K562 (cell line): ENCODE data around the gene RHOF. TPM values are rescaled to one million over a fixed set of nuclear protein-coding genes. Genes with fewer than 3 reads are reported as not detected.
A peak's percentile ranks its signal among the peaks of the same experiment; 100 is the strongest.

Experiments used
- ATAC-seq: fragments of 200-7000 bp; cut with Tn5 transposase; 3 replicates; pipeline ENCODE4 v1.9.1; 2020; ENCODE audit warnings: moderate library complexity
- BruUV-seq: library from RNA; stranded (reverse); fragments of 400-500 nt; replicated peaks from 2 replicates; lab custom pipeline; 2021; lab: Mats Ljungman, UMichigan
- CTCF ChIA-PET: fragments of 300-600 bp; formaldehyde crosslinking; extraction: SDS; loops from one replicate; lab custom pipeline; 2021; ENCODE audit warnings: low intra/inter-chr PET ratio; lab: Yijun Ruan, JAX
- POLR2A ChIA-PET: fragments of 300-600, 350-650 bp; sonication (Branson Sonifier 250); formaldehyde crosslinking; extraction: SDS; loops from one replicate; lab custom pipeline; 2021; ENCODE audit warnings: antibody characterized with exemption, inconsistent platforms; lab: Yijun Ruan, JAX
- DNase-seq, 4 experiments: peaks; one replicate each; pipeline versions ENCODE4 v3.0.0 to v3.0.0-alpha.2; 2011 to 2018; ENCODE audit warnings: low spot score in 3 of 4, mixed read lengths in 3 of 4; ENCODE audit errors: extremely low read depth in 1 of 4
- FAIRE-seq: peaks from 2 replicates; lab custom pipeline; 2011; peaks lifted over from hg19 to GRCh38; lab: Jason Lieb, UNC
- H2AFZ ChIP-seq: 2 replicates; pipeline ENCODE4 v1.6.0; 2011; ENCODE audit warnings: low read depth, low read length, control low read depth, inconsistent platforms
- H3K27ac ChIP-seq: fragments of 200-600 bp; 3 replicates; pipeline ENCODE4 v1.8.0; 2011; ENCODE audit warnings: low read depth, mild to moderate bottlenecking, control low read depth, inconsistent platforms, low read length, moderate library complexity, mixed read lengths; ENCODE audit errors: extremely low read depth
- H3K27me3 ChIP-seq, 2 experiments: fragments of 300-600 bp in 1 of 2; 2 replicates in 1 of 2; 3 replicates in 1 of 2; pipeline versions ENCODE4 v1.6.0 to v1.8.0; 2011; ENCODE audit warnings: inconsistent platforms in 2 of 2, low read length in 2 of 2, mild to moderate bottlenecking in 1 of 2, mixed read lengths in 1 of 2, moderate library complexity in 1 of 2; ENCODE audit not compliant: control insufficient read depth in 2 of 2, insufficient read depth in 2 of 2
- H3K36me3 ChIP-seq: fragments of 300-600 bp; 3 replicates; pipeline ENCODE4 v1.8.0; 2011; ENCODE audit warnings: mild to moderate bottlenecking, low read length, inconsistent platforms; ENCODE audit not compliant: control insufficient read depth, insufficient read depth
- H3K4me1 ChIP-seq, 2 experiments: fragments of 200-600 bp in 1 of 2; replicated peaks in 1 of 2; 2 replicates in 1 of 2; 3 replicates in 1 of 2; pipeline versions ENCODE4 v1.5.1 to v1.8.0; 2011; ENCODE audit warnings: inconsistent platforms in 2 of 2, low read length in 2 of 2, mild to moderate bottlenecking in 1 of 2, mixed read lengths in 1 of 2, moderate library complexity in 1 of 2; ENCODE audit not compliant: control insufficient read depth in 2 of 2, insufficient read depth in 2 of 2
- H3K4me2 ChIP-seq: 2 replicates; pipeline ENCODE4 v1.6.1; 2011; ENCODE audit warnings: low read length, control low read depth, inconsistent platforms, mixed read lengths; ENCODE audit not compliant: insufficient read depth
- H3K4me3 ChIP-seq: fragments of 200-600 bp; sonication (generic), shearing (Covaris generic); 2 replicates; pipeline ENCODE4 v1.5.1; 2016; ENCODE audit warnings: control low read depth, inconsistent platforms
- H3K79me2 ChIP-seq: fragments of 200-600 bp; 3 replicates; pipeline ENCODE4 v1.8.0; 2011; ENCODE audit warnings: low read length, inconsistent platforms; ENCODE audit not compliant: control insufficient read depth, insufficient read depth
- H3K9ac ChIP-seq, 2 experiments: 2 replicates each; pipeline versions ENCODE4 v1.6.0 to v1.6.1; 2011; ENCODE audit warnings: low read depth in 2 of 2, low read length in 2 of 2, control low read depth in 1 of 2, inconsistent platforms in 1 of 2, mild to moderate bottlenecking in 1 of 2, mixed read lengths in 1 of 2; ENCODE audit not compliant: insufficient read depth in 1 of 2
- H3K9me1 ChIP-seq: one replicate; pipeline ENCODE4 v1.6.0; 2011; ENCODE audit warnings: inconsistent platforms, mild to moderate bottlenecking, low read length, moderate library complexity; ENCODE audit not compliant: control insufficient read depth, insufficient read depth
- H3K9me3 ChIP-seq: replicated peaks from 2 replicates; pipeline ENCODE4 v1.5.1; 2011; ENCODE audit warnings: low read depth, low read length, inconsistent platforms; ENCODE audit not compliant: control insufficient read depth, insufficient read depth
- H4K20me1 ChIP-seq: replicated peaks from 2 replicates; pipeline ENCODE4 v1.6.1; 2011; ENCODE audit warnings: low read length, inconsistent platforms, mixed read lengths; ENCODE audit not compliant: control insufficient read depth, insufficient read depth
- CHD4 ChIP-seq: fragments of 200-600 bp; sonication (generic); IDR thresholded peaks from 3 replicates; pipeline ENCODE4 v1.6.1; 2012; ENCODE audit warnings: low read depth, mild to moderate bottlenecking, mixed read lengths, low read length, inconsistent platforms; ENCODE audit not compliant: insufficient read depth, insufficient replicate concordance, poor library complexity, severe bottlenecking
- PHB ChIP-seq: fragments of 250-450 bp; sonication (Bioruptor Pico); IDR thresholded peaks from 2 replicates; pipeline ENCODE4 v1.5.0; 2021
- SMARCA5 ChIP-seq: fragments of 450-650 bp; IDR thresholded peaks from 2 replicates; pipeline ENCODE4 v1.6.1; 2016
- TCF7L2 ChIP-seq: fragments of 150-350 bp; IDR thresholded peaks from 2 replicates; pipeline ENCODE4 v1.6.1; 2016; ENCODE audit warnings: low read depth, mild to moderate bottlenecking, low read length, moderate library complexity
- WGBS: fragments of 100-300 bp; shearing (Covaris generic); methylation state at CpG from one replicate; pipeline ENCODE4 v1.1.6; 2016; ENCODE audit warnings: low coverage, mixed read lengths; ENCODE audit not compliant: insufficient coverage; ENCODE audit errors: missing lambda C conversion rate; 5-methylcytosine and 5-hydroxymethylcytosine counted together
- in situ Hi-C: fragments of 300-500 bp; cut with MboI; formaldehyde crosslinking; loops from 4 replicates; pipeline ENCODE4 v1.15.0; 2018; ENCODE audit warnings: inconsistent platforms, mixed read lengths
- intact Hi-C: fragments of 100-400 bp; cut with micrococcal nuclease; formaldehyde crosslinking; loops from 2 replicates; pipeline ENCODE4 v1.14.2; 2022
- polyA plus RNA-seq, 8 experiments: library from polyadenylated mRNA; depleted of rRNA in 4 of 8; stranded (reverse) in 5 of 8; unstranded in 3 of 8; fragments of >200 nt; fragmentation: Nextera tagmentation in 2 of 8; fragmentation: Illumina TruSeq in 1 of 8; extraction: Ambion mirVana in 2 of 8; extraction: Trizol in 1 of 8; gene quantifications; 2 replicates each; pipeline versions ENCODE4 v1.2.1 to v1.2.3, GENCODE V29; 2011 to 2014; ENCODE audit warnings: inconsistent platforms in 1 of 8, missing spikeins in 1 of 8
- total RNA-seq, 7 experiments: library from RNA; depleted of rRNA in 6 of 7; stranded (reverse); fragments of >200 nt in 6 of 7; fragmentation: Illumina TruSeq in 2 of 7; extraction: Trizol in 2 of 7; gene quantifications; 2 replicates each; pipeline versions ENCODE4 v1.2.1 to v1.2.3, GENCODE V29; 2011 to 2021; ENCODE audit warnings: low replicate concordance in 1 of 7
- TF ChIP-seq, protein P1 (sequence below): IDR thresholded peaks from 3 replicates; pipeline ENCODE4 v1.6.1; 2011; ENCODE audit warnings: borderline replicate concordance, mild to moderate bottlenecking, moderate library complexity; ENCODE audit not compliant: insufficient read length; ENCODE audit errors: extremely low read depth
- TF ChIP-seq, protein P2 (sequence below), 3 experiments: fragments of 200-800 bp in 1 of 3; fragments of 250-450 bp in 1 of 3; fragments of 450-650 bp in 1 of 3; sonication (Bioruptor Pico) in 1 of 3; sonication (Bioruptor generic) in 1 of 3; formaldehyde crosslinking in 1 of 3; IDR thresholded peaks; 2 replicates each; pipeline versions ENCODE4 v1.6.1 to v1.8.0; 2016 to 2022; ENCODE audit warnings: mild to moderate bottlenecking in 2 of 3, missing genetic modification characterization in 2 of 3, missing compliant biosample characterization in 1 of 3, moderate library complexity in 1 of 3

Gene RHOF
- total and polyA plus RNA-seq, 9 of the 15 experiments (the other 6 are each of a cell fraction or from before 2014, with no cell fraction given) = 0.13 to 10.1 (median 4.0) TPM

DNA sequence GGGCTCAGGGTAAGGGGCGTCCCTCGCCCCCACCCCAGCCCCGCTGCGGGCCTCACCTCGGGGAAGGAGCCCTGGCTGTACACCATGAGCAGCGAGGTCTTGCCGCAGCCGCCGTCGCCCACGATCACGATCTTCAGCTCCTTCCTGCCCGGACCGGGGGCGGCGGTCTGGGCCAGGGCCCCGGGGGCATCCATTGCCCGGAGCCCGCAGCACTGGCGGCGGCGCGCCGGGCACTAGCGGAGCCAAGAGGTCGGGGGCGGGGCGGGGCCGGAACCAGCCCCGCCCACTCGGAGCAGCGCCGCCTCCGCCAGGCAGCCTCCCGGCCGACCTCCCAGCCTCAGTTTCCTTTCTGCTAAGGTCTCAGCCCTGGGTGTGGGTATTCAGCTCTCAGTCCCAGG, at the start of gene RHOF (continued):
- TF ChIP-seq, protein P1, sequence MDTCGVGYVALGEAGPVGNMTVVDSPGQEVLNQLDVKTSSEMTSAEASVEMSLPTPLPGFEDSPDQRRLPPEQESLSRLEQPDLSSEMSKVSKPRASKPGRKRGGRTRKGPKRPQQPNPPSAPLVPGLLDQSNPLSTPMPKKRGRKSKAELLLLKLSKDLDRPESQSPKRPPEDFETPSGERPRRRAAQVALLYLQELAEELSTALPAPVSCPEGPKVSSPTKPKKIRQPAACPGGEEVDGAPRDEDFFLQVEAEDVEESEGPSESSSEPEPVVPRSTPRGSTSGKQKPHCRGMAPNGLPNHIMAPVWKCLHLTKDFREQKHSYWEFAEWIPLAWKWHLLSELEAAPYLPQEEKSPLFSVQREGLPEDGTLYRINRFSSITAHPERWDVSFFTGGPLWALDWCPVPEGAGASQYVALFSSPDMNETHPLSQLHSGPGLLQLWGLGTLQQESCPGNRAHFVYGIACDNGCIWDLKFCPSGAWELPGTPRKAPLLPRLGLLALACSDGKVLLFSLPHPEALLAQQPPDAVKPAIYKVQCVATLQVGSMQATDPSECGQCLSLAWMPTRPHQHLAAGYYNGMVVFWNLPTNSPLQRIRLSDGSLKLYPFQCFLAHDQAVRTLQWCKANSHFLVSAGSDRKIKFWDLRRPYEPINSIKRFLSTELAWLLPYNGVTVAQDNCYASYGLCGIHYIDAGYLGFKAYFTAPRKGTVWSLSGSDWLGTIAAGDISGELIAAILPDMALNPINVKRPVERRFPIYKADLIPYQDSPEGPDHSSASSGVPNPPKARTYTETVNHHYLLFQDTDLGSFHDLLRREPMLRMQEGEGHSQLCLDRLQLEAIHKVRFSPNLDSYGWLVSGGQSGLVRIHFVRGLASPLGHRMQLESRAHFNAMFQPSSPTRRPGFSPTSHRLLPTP = peak; percentile 55

DNA sequence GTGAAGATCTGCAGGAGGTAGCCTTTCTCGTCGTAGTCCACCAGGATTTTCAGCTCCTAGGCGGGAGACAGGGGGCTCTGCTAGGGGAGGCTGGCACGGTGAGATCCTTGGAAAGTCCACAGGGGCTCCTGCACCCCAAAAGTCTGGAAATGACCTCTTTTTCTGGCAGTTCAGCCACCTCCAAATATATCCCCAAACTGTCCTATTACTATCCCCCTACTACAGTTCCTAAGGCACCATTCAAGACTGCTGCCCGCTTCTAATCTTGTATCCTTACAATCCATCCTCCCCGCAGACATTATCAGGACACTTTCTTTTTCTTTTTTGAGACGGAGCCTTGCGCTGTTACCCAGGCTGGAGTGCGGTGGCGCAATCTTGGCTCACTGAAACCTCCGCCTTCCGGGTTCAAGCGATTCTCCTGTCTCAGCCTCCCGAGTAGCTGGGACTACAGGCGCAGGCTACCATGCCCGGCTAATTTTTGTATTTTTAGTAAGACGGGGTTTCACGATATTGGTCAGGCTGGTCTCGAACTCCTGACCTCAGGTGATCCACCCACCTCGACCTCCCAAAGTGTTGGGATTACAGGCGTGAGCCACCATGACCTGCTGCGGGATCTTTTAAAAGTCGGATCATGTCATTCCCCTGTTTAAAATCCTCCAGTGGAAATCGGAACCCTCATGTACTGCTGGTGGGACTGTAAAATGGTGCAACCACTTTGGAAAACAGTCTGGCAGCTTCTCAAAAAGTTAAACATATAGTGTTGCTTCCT, 46.7 kb upstream of the RHOF start:
- 6% methylated on average over 24 of the region's 24 CpGs for WGBS
- Histone ChIP-seq H2AFZ (peak overlapping the region; percentile 98), H3K27me3 (no peaks in the 10 kb centered on the region), H3K4me1 (peaks cover 18 to 30% of the 10 kb centered on the region in 2 experiments), H3K9ac (peak overlapping the region; percentile 92 to 96), H3K9me3 (no peaks in the 10 kb centered on the region), H3K4me2 (peak overlapping the region; percentile 97), H3K4me3 (peak overlapping the region; percentile 75), H3K36me3 (no peaks in the 10 kb centered on the region), H4K20me1 (no peaks in the 10 kb centered on the region), H3K27ac (peak overlapping the region; percentile 89), H3K79me2 (peaks cover 3% of the 10 kb centered on the region; the same call in 2 of the 3 replicates), H3K9me1 (no peaks in the 10 kb centered on the region)
- peak; percentile 49 for FAIRE-seq
- in situ Hi-C loops (loop anchor here (25.0 kb wide), 1 partner anchor 1547 kb away; the partner anchor contains the start of gene KMT5A), intact Hi-C loops (loop anchor here (1.0 kb wide), 1 partner anchor 48 kb away; the partner anchor contains the start of gene PSMD9)
- DNase-seq = peak in 1 of 4 experiments; percentile 49
- TSS peak; percentile 97 for BruUV-seq
- POLR2A ChIA-PET = interaction anchor here (0.7 to 2.8 kb wide), 6 partner anchors 13 to 52 kb away, joined by 3 to 18 read pairs (median 3); no protein-coding TSS in a partner anchor
- CTCF ChIA-PET = interaction anchor here (0.5 kb wide), 1 partner anchor 49 kb away, joined by 3 read pairs; the partner anchor contains the start of gene PSMD9
- peak; percentile 17 for ATAC-seq
- TF ChIP-seq, protein P2, sequence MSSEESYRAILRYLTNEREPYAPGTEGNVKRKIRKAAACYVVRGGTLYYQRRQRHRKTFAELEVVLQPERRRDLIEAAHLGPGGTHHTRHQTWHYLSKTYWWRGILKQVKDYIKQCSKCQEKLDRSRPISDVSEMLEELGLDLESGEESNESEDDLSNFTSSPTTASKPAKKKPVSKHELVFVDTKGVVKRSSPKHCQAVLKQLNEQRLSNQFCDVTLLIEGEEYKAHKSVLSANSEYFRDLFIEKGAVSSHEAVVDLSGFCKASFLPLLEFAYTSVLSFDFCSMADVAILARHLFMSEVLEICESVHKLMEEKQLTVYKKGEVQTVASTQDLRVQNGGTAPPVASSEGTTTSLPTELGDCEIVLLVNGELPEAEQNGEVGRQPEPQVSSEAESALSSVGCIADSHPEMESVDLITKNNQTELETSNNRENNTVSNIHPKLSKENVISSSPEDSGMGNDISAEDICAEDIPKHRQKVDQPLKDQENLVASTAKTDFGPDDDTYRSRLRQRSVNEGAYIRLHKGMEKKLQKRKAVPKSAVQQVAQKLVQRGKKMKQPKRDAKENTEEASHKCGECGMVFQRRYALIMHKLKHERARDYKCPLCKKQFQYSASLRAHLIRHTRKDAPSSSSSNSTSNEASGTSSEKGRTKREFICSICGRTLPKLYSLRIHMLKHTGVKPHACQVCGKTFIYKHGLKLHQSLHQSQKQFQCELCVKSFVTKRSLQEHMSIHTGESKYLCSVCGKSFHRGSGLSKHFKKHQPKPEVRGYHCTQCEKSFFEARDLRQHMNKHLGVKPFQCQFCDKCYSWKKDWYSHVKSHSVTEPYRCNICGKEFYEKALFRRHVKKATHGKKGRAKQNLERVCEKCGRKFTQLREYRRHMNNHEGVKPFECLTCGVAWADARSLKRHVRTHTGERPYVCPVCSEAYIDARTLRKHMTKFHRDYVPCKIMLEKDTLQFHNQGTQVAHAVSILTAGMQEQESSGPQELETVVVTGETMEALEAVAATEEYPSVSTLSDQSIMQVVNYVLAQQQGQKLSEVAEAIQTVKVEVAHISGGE (CRISPR knock-in tag; IDR thresholded peaks at IDR 0.05) = peak in 1 of 3 experiments; percentile 53; a peak in 1 of 6 replicates
- TF ChIP-seq, protein P1 = no peak
- no peak for TF ChIP-seq TCF7L2
- TF ChIP-seq PHB (CRISPR knock-in tag) = 0 out of 2 replicates have a peak, but pooled peaks have one; percentile 68
- 0 out of 2 replicates have a peak, but pooled peaks have one; percentile 13 for TF ChIP-seq SMARCA5
- peak; percentile 52 for TF ChIP-seq CHD4
